GM21367 (cell line): ENCODE data around the gene UBE2K.
"Not testable (repeated sequence)": the region's sequence is repeated elsewhere in the genome, so short reads cannot be mapped to it uniquely, and the experiment has no call there.

Experiments
- ATAC-seq: cut with Tn5 transposase; IDR thresholded peaks from one replicate; pipeline ENCODE4 v1.9.1; 2021; ENCODE audit not compliant: unreplicated experiment

The UBE2K gene

GRCh38 chr4:39721788-39722187 lies 23.9 kb downstream of the UBE2K start:
- no peak for ATAC-seq

- ATAC-seq = no peak
Measured at GRCh38 chr4:39729557-39729956, 31.6 kb downstream of the UBE2K start.

GRCh38 chr4:39730072-39730471 lies 32.1 kb downstream of the UBE2K start:
- ATAC-seq = no peak

GRCh38 chr4:39731908-39732307 lies 34.0 kb downstream of the UBE2K start:
- ATAC-seq = no peak

- ATAC-seq = no peak
Measured at GRCh38 chr4:39732728-39733127, 34.8 kb downstream of the UBE2K start.

- ATAC-seq = not testable (repeated sequence)
Measured at GRCh38 chr4:39739591-39739990, 41.7 kb downstream of the UBE2K start.

GRCh38 chr4:39741401-39741800 lies 43.5 kb downstream of the UBE2K start:
- ATAC-seq = no peak

GRCh38 chr4:39745920-39746319 lies 48.0 kb downstream of the UBE2K start:
- ATAC-seq = no peak

- no peak for ATAC-seq
Measured at GRCh38 chr4:39750216-39750615, 52.3 kb downstream of the UBE2K start.

- ATAC-seq = no peak
Measured at GRCh38 chr4:39754309-39754708, 56.4 kb downstream of the UBE2K start.

- no peak for ATAC-seq
Measured at GRCh38 chr4:39756159-39756558, 58.2 kb downstream of the UBE2K start.

GRCh38 chr4:39758176-39758575 lies 60.2 kb downstream of the UBE2K start:
- no peak for ATAC-seq

GRCh38 chr4:39759569-39759968 lies 61.6 kb downstream of the UBE2K start:
- ATAC-seq = no peak

- no peak for ATAC-seq
Measured at GRCh38 chr4:39761005-39761667, 63.2 kb downstream of the UBE2K start.

- peak; percentile 67 for ATAC-seq
Measured at GRCh38 chr4:39763714-39764572, 66.0 kb downstream of the UBE2K start.

GRCh38 chr4:39770005-39770404 lies 72.1 kb downstream of the UBE2K start:
- no peak for ATAC-seq

- no peak for ATAC-seq
Measured at GRCh38 chr4:39770471-39770870, 72.5 kb downstream of the UBE2K start.

GRCh38 chr4:39770969-39771724 lies 73.2 kb downstream of the UBE2K start:
- ATAC-seq = no peak

GRCh38 chr4:39781988-39782387 lies 84.1 kb downstream of the UBE2K start:
- ATAC-seq = not testable (repeated sequence)

GRCh38 chr4:39785083-39785482 lies 87.1 kb downstream of the UBE2K start:
- ATAC-seq = no peak

GRCh38 chr4:39786838-39787237 lies 88.9 kb downstream of the UBE2K start:
- no peak for ATAC-seq

GRCh38 chr4:39792128-39792527 lies 94.2 kb downstream of the UBE2K start:
- ATAC-seq = no peak
